Calu3 (cell line): ENCODE measurements around the gene LDLRAD3. TPM values are rescaled to one million over a fixed set of nuclear protein-coding genes. Genes with fewer than 3 reads are reported as not detected.

Source experiments
- BruUV-seq: library from RNA; stranded (reverse); fragments of 400-500 nt; replicated peaks from 2 replicates; lab custom pipeline; 2021; lab: Mats Ljungman, UMichigan
- CTCF ChIA-PET: fragments of 300-600 bp; sonication (Branson Sonifier 250); formaldehyde crosslinking; loops from one replicate; lab custom pipeline; 2022; ENCODE audit warnings: antibody characterized with exemption; lab: Charles Lee
- DNase-seq: peaks from one replicate; pipeline ENCODE4 v3.0.0; 2022
- H3K27ac Mint-ChIP-seq: one replicate; pipeline ENCODE4 v1.8.0; 2022; ENCODE audit warnings: mixed read lengths; ENCODE audit not compliant: unreplicated experiment
- H3K27me3 Mint-ChIP-seq: one replicate; pipeline ENCODE4 v1.8.0; 2022; ENCODE audit warnings: mixed read lengths; ENCODE audit not compliant: unreplicated experiment
- H3K36me3 Mint-ChIP-seq: one replicate; pipeline ENCODE4 v1.8.0; 2022; ENCODE audit warnings: mild to moderate bottlenecking, moderate library complexity, mixed read lengths; ENCODE audit not compliant: insufficient read depth, unreplicated experiment
- H3K4me1 Mint-ChIP-seq: one replicate; pipeline ENCODE4 v1.8.0; 2022; ENCODE audit warnings: mild to moderate bottlenecking, low read depth, mixed read lengths; ENCODE audit not compliant: unreplicated experiment
- H3K4me3 Mint-ChIP-seq: one replicate; pipeline ENCODE4 v1.8.0; 2022; ENCODE audit warnings: mild to moderate bottlenecking, low read depth, moderate library complexity, mixed read lengths; ENCODE audit not compliant: unreplicated experiment
- H3K9me3 Mint-ChIP-seq: one replicate; pipeline ENCODE4 v1.8.0; 2022; ENCODE audit warnings: low read depth, mixed read lengths; ENCODE audit not compliant: unreplicated experiment
- CTCF ChIP-seq: fragments of 200-600 bp; IDR thresholded peaks from one replicate; pipeline ENCODE4 v1.8.0; 2022; ENCODE audit warnings: antibody characterized with exemption; ENCODE audit not compliant: unreplicated experiment
- intact Hi-C: fragments of 100-400 bp; cut with micrococcal nuclease; formaldehyde crosslinking; loops from one replicate; pipeline ENCODE4 v1.10.0; 2022; ENCODE audit not compliant: unreplicated experiment
- total RNA-seq: library from RNA; stranded (reverse); gene quantifications from 2 replicates; pipeline ENCODE4 v1.2.3, GENCODE V29; 2022

Gene LDLRAD3
- total RNA-seq, 1 experiment from 2014 or later, result 16.2 TPM

GRCh38 chr11:35938231-35938630 is 5.6 kb upstream of the LDLRAD3 start:
- H3K9me3 Mint-ChIP-seq, result no peaks in the 10 kb centered on the region
- BruUV-seq, result no TSS peak

GRCh38 chr11:35943309-35943708 is 553 bp upstream of the LDLRAD3 start:
- CTCF ChIA-PET, result no interaction called here

More at GRCh38 chr11:35938231-35938630, 5.6 kb upstream of the LDLRAD3 start:
- CTCF ChIA-PET, result interaction anchor here (0.7 kb wide), 1 partner anchor 301 kb away, joined by 5 read pairs; no protein-coding TSS in a partner anchor
- DNase-seq, result no peak
- no peaks in the 10 kb centered on the region for H3K4me1 Mint-ChIP-seq
- TF ChIP-seq CTCF, result no peak
- no peak overlapping the region for H3K27ac Mint-ChIP-seq
- no peak overlapping the region for H3K4me3 Mint-ChIP-seq
- peaks cover 3% of the 10 kb centered on the region for H3K36me3 Mint-ChIP-seq
- intact Hi-C loops, result no loop called here
- H3K27me3 Mint-ChIP-seq, result peaks cover 16% of the 10 kb centered on the region

GRCh38 chr11:35944503-35945136 is 758 bp downstream of the LDLRAD3 start:
- Mint-ChIP-seq H3K9me3 (no peaks in the 10 kb centered on the region), H3K36me3 (peaks cover 25% of the 10 kb centered on the region), H3K4me1 (peaks cover 25% of the 10 kb centered on the region), H3K27ac (no peak overlapping the region), H3K27me3 (peaks cover 4% of the 10 kb centered on the region), H3K4me3 (peak overlapping the region; percentile 96)
- no peak for TF ChIP-seq CTCF
- CTCF ChIA-PET, result no interaction called here
- intact Hi-C loops, result loop anchor here (10.0 kb wide), 3 partner anchors 120 to 310 kb away; no protein-coding TSS in a partner anchor
- no peak for DNase-seq
- no TSS peak for BruUV-seq

More at GRCh38 chr11:35943309-35943708, 553 bp upstream of the LDLRAD3 start:
- H3K27ac Mint-ChIP-seq, result peak overlapping the region; percentile 85
- BruUV-seq, result no TSS peak
- H3K36me3 Mint-ChIP-seq, result peaks cover 25% of the 10 kb centered on the region
- no peak for DNase-seq
- intact Hi-C loops, result loop anchor here (10.0 kb wide), 3 partner anchors 119 to 309 kb away; no protein-coding TSS in a partner anchor
- no peaks in the 10 kb centered on the region for H3K9me3 Mint-ChIP-seq
- TF ChIP-seq CTCF, result no peak
- peaks cover 19% of the 10 kb centered on the region for H3K4me1 Mint-ChIP-seq
- H3K27me3 Mint-ChIP-seq, result peaks cover 16% of the 10 kb centered on the region
- H3K4me3 Mint-ChIP-seq, result peak overlapping the region; percentile 96

DNA sequence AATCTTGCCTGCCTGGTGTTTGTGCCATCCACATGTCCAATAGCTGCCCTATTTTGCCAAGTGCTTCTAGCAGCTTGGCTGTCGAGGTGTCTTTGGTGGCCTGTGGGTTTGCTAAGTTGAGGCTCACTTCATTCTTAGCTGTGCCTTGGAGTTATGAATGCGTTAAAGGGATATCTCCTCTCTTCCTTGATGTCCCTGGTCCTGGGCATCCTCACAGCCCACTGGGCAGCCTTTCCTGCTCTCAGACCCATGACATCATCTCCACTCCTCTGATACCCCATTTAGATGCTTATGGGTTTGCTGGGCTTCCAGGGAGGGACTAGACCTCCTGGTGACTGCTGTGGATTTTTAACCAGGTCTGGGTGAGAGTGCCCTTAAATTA is 1.3 kb downstream of the LDLRAD3 start:
- H3K27ac Mint-ChIP-seq, result no peak overlapping the region
- H3K4me1 Mint-ChIP-seq, result peaks cover 29% of the 10 kb centered on the region
- no peak for TF ChIP-seq CTCF
- BruUV-seq, result no TSS peak
- DNase-seq, result no peak
- peaks cover 25% of the 10 kb centered on the region for H3K36me3 Mint-ChIP-seq
- intact Hi-C loops, result loop anchor here (10.0 kb wide), 3 partner anchors 120 to 310 kb away; no protein-coding TSS in a partner anchor
- no peaks in the 10 kb centered on the region for H3K27me3 Mint-ChIP-seq
- peak overlapping the region; percentile 96 for H3K4me3 Mint-ChIP-seq
- H3K9me3 Mint-ChIP-seq, result no peaks in the 10 kb centered on the region
- CTCF ChIA-PET, result no interaction called here
